ENCODE results near the gene TJP1.
"Not testable (repeated sequence)": the region's sequence is repeated elsewhere in the genome, so short reads cannot be mapped to it uniquely, and the experiment has no call there.

Gene TJP1

GRCh38 chr15:29835301-29835700 is 13.0 kb upstream of the TJP1 start:
- no peak for DNase-seq

- no peak for DNase-seq
Measured at GRCh38 chr15:29832709-29833108, 10.4 kb upstream of the TJP1 start.

GRCh38 chr15:29826908-29827820 is 4.9 kb upstream of the TJP1 start:
- no peak for DNase-seq

- no peak for DNase-seq
Measured at GRCh38 chr15:29825227-29825626, 3.0 kb upstream of the TJP1 start.

- peak; percentile 52 for DNase-seq
Measured at GRCh38 chr15:29822684-29823459, 604 bp upstream of the TJP1 start.

GRCh38 chr15:29821416-29822099 is 710 bp downstream of the TJP1 start:
- peak; percentile 13 for DNase-seq

GRCh38 chr15:29820394-29821154 is 1.7 kb downstream of the TJP1 start:
- peak; percentile 15 for DNase-seq

GRCh38 chr15:29819979-29820378 is 2.3 kb downstream of the TJP1 start:
- no peak for DNase-seq

GRCh38 chr15:29818141-29818540 is 4.1 kb downstream of the TJP1 start:
- DNase-seq = no peak

- DNase-seq = not testable (repeated sequence)
Measured at GRCh38 chr15:29817455-29817854, 4.8 kb downstream of the TJP1 start.

- peak; percentile 42 for DNase-seq
Measured at GRCh38 chr15:29815000-29815710, 7.1 kb downstream of the TJP1 start.

GRCh38 chr15:29813009-29813408 is 9.3 kb downstream of the TJP1 start:
- DNase-seq = no peak

GRCh38 chr15:29812384-29812694 is 9.9 kb downstream of the TJP1 start:
- no peak for DNase-seq

- no peak for DNase-seq
Measured at GRCh38 chr15:29811691-29812383, 10.4 kb downstream of the TJP1 start.

GRCh38 chr15:29805708-29806104 is 16.6 kb downstream of the TJP1 start:
- DNase-seq = no peak

GRCh38 chr15:29805043-29805707 is 17.1 kb downstream of the TJP1 start:
- no peak for DNase-seq

GRCh38 chr15:29802411-29802810 is 19.9 kb downstream of the TJP1 start:
- no peak for DNase-seq

GRCh38 chr15:29800491-29801366 is 21.5 kb downstream of the TJP1 start:
- no peak for DNase-seq

GRCh38 chr15:29799859-29800258 is 22.4 kb downstream of the TJP1 start:
- no peak for DNase-seq

- DNase-seq = no peak
Measured at GRCh38 chr15:29795610-29796009, 26.7 kb downstream of the TJP1 start.
